OCI-LY3 (cell line): ENCODE results near the gene TNFRSF8.
A peak's percentile ranks its signal among the peaks of the same experiment; 100 is the strongest.

ENCODE experiments used
- H2AFZ ChIP-seq: fragments of 200-600, 300-600 bp; shearing (Covaris generic); 2 replicates; pipeline ENCODE4 v1.6.0; 2014; ENCODE audit warnings: antibody characterized with exemption, low read depth, low read length
- H3K27ac ChIP-seq: fragments of 200-600, 300-600 bp; sonication (generic); 2 replicates; pipeline ENCODE4 v1.5.1; 2014; ENCODE audit warnings: mild to moderate bottlenecking, low read length, moderate library complexity, mixed read lengths
- H3K27me3 ChIP-seq: fragments of 200-600, 300-600 bp; sonication (generic); 2 replicates; pipeline ENCODE4 v1.6.1; 2014; ENCODE audit warnings: low read depth, low read length, mixed read lengths
- H3K36me3 ChIP-seq: fragments of 200-600, 300-600 bp; sonication (generic); replicated peaks from 2 replicates; pipeline ENCODE3; 2014; ENCODE audit warnings: low read depth, low read length, mixed read lengths
- H3K4me1 ChIP-seq: fragments of 300-600, 200-600 bp; sonication (generic); 2 replicates; pipeline ENCODE4 v1.6.1; 2014; ENCODE audit warnings: low read length, mixed read lengths
- H3K4me2 ChIP-seq: fragments of 200-600, 300-600 bp; sonication (generic); 2 replicates; pipeline ENCODE4 v1.6.1; 2014; ENCODE audit warnings: low read length, mixed read lengths
- H3K4me3 ChIP-seq: fragments of 300-600, 200-600 bp; sonication (generic); 2 replicates; pipeline ENCODE4 v1.5.1; 2014; ENCODE audit warnings: antibody characterized with exemption, mild to moderate bottlenecking, low read length, moderate library complexity
- H3K79me2 ChIP-seq: fragments of 300-600, 200-600 bp; shearing (Covaris generic); 2 replicates; pipeline ENCODE4 v1.6.1; 2014; ENCODE audit warnings: mild to moderate bottlenecking, low read length, mixed read lengths
- H3K9ac ChIP-seq: fragments of 300-600, 200-600 bp; shearing (Covaris generic); 2 replicates; pipeline ENCODE4 v1.6.0; 2014; ENCODE audit warnings: mild to moderate bottlenecking, low read length, moderate library complexity
- H3K9me3 ChIP-seq: fragments of 200-600, 300-600 bp; shearing (Covaris generic); 2 replicates; pipeline ENCODE4 v1.6.1; 2014; ENCODE audit warnings: low read length, mixed read lengths; ENCODE audit not compliant: insufficient read depth
- H4K20me1 ChIP-seq: fragments of 200-600, 300-600 bp; sonication (generic); 2 replicates; pipeline ENCODE4 v1.6.1; 2016; ENCODE audit warnings: low read length, mixed read lengths; ENCODE audit not compliant: insufficient read depth
- EZH2phosphoT487 ChIP-seq: fragments of 200-600 bp; shearing (Covaris generic); IDR thresholded peaks from 2 replicates; pipeline ENCODE4 v1.6.1; 2018; ENCODE audit warnings: antibody characterized with exemption, mixed run types, low read depth
- TF ChIP-seq, protein P1 (sequence below): fragments of 200-600, 300-600 bp; sonication (generic); IDR thresholded peaks from 2 replicates; pipeline ENCODE4 v1.5.1; 2014; ENCODE audit warnings: antibody characterized with exemption, low read length, low read depth

Gene TNFRSF8

GRCh38 chr1:12127206-12127810 lies 64.2 kb downstream of the TNFRSF8 start:
- Histone ChIP-seq H4K20me1 (no peaks in the 10 kb centered on the region), H3K79me2 (no peaks in the 10 kb centered on the region), H2AFZ (peak overlapping the region; percentile 66; the same call in 1 of the 2 replicates), H3K27ac (no peak overlapping the region), H3K9me3 (no peaks in the 10 kb centered on the region), H3K4me2 (peak overlapping the region; percentile 27), H3K27me3 (0 out of 2 replicates have a peak, but pooled peaks cover 2% of the 10 kb centered on the region), H3K4me1 (peaks cover 25% of the 10 kb centered on the region), H3K9ac (no peak overlapping the region), H3K4me3 (no peak overlapping the region), H3K36me3 (no peaks in the 10 kb centered on the region)
- no peak for TF ChIP-seq EZH2phosphoT487
- TF ChIP-seq, protein P1, sequence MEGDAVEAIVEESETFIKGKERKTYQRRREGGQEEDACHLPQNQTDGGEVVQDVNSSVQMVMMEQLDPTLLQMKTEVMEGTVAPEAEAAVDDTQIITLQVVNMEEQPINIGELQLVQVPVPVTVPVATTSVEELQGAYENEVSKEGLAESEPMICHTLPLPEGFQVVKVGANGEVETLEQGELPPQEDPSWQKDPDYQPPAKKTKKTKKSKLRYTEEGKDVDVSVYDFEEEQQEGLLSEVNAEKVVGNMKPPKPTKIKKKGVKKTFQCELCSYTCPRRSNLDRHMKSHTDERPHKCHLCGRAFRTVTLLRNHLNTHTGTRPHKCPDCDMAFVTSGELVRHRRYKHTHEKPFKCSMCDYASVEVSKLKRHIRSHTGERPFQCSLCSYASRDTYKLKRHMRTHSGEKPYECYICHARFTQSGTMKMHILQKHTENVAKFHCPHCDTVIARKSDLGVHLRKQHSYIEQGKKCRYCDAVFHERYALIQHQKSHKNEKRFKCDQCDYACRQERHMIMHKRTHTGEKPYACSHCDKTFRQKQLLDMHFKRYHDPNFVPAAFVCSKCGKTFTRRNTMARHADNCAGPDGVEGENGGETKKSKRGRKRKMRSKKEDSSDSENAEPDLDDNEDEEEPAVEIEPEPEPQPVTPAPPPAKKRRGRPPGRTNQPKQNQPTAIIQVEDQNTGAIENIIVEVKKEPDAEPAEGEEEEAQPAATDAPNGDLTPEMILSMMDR = no peak

- H3K4me3 ChIP-seq = no peak overlapping the region
- no peaks in the 10 kb centered on the region for H3K36me3 ChIP-seq
- H3K9me3 ChIP-seq = no peaks in the 10 kb centered on the region
- H3K27ac ChIP-seq = no peak overlapping the region
- 0 out of 2 replicates have a peak, but pooled peaks cover 2% of the 10 kb centered on the region for H3K27me3 ChIP-seq
- no peak overlapping the region for H3K4me2 ChIP-seq
- no peak overlapping the region for H2AFZ ChIP-seq
- no peaks in the 10 kb centered on the region for H4K20me1 ChIP-seq
- H3K79me2 ChIP-seq = no peaks in the 10 kb centered on the region
- H3K9ac ChIP-seq = no peak overlapping the region
- H3K4me1 ChIP-seq = peaks cover 25% of the 10 kb centered on the region
- no peak for TF ChIP-seq EZH2phosphoT487
- TF ChIP-seq, protein P1 = no peak
Measured at GRCh38 chr1:12128120-12128519, 65.0 kb downstream of the TNFRSF8 start.

- H3K27me3 ChIP-seq = no peaks in the 10 kb centered on the region
- no peak overlapping the region for H3K4me2 ChIP-seq
- no peaks in the 10 kb centered on the region for H3K36me3 ChIP-seq
Measured at GRCh38 chr1:12129624-12130023, 66.5 kb downstream of the TNFRSF8 start.

GRCh38 chr1:12130466-12131130 lies 67.5 kb downstream of the TNFRSF8 start:
- no peaks in the 10 kb centered on the region for H3K36me3 ChIP-seq
- no peaks in the 10 kb centered on the region for H3K27me3 ChIP-seq
- H3K4me3 ChIP-seq = no peak overlapping the region
- no peak overlapping the region for H3K9ac ChIP-seq
- H2AFZ ChIP-seq = no peak overlapping the region
- TF ChIP-seq, protein P1 = no peak
- H3K4me2 ChIP-seq = no peak overlapping the region
- H4K20me1 ChIP-seq = no peaks in the 10 kb centered on the region
- H3K79me2 ChIP-seq = no peaks in the 10 kb centered on the region
- H3K9me3 ChIP-seq = no peaks in the 10 kb centered on the region
- H3K4me1 ChIP-seq = peaks cover 19% of the 10 kb centered on the region
- no peak overlapping the region for H3K27ac ChIP-seq

More at GRCh38 chr1:12129624-12130023, 66.5 kb downstream of the TNFRSF8 start:
- Histone ChIP-seq H3K9ac (no peak overlapping the region), H3K9me3 (no peaks in the 10 kb centered on the region), H3K27ac (no peak overlapping the region), H3K79me2 (no peaks in the 10 kb centered on the region), H4K20me1 (no peaks in the 10 kb centered on the region), H3K4me1 (peaks cover 25% of the 10 kb centered on the region), H3K4me3 (no peak overlapping the region), H2AFZ (no peak overlapping the region)
- no peak for TF ChIP-seq EZH2phosphoT487
- TF ChIP-seq, protein P1 = no peak
